ENCODE data around the gene MRPL20. TPM values are rescaled to one million over a fixed set of nuclear protein-coding genes. Genes with fewer than 3 reads are reported as not detected.
A peak's percentile ranks its signal among the peaks of the same experiment; 100 is the strongest.

The MRPL20 gene
- total RNA-seq, 2 donors from 2014 or later, result 143 to 174 TPM

DNA sequence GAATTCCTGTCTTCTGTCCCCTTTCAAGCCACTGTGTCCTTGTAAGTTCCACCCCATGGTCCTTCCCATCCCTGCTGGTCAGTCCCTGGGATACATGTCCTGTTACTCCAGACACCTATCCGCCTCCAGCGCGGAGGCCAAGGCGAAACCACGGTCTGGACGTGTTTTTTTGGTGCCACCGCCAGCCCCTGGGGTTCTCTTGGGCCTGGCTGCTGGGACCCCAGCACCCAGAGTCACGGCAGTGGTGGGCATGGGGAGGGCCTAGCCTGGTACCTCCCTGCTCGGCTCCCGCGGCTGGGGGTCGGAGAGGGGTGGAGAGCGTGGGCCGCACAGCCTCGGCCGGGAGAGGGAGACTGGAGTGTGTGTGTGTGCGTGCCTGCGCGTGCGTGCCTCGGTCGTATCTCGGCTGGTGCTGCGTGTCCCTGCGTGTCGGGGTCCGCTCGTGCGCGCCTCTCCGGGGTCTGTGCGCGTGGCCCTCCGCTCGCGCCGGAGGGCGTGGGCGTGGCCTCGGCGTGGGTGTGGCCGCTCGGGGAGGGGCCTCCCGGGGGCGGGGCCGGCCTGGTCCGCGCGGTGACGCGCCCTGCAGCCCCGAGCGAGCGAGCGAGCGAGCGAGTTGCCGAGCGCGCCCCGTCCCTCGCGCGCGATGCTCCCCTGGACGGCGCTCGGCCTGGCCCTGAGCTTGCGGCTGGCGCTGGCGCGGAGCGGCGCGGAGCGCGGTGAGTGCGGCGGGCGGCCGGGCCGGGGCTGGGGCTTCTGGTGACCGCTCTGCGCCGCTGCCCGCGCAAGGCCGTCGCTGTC lies 28.2 kb upstream of the MRPL20 start, which contains the start of gene VWA1:
Gene VWA1, plus strand, starts transcription at position 585 of the 798 bp plus-strand sequence. Its CDS starts 59 bp downstream, at position 644.
- Histone ChIP-seq H3K27me3 (replicated peaks; ENCODE audit: insufficient read depth) (no peaks in the 10 kb centered on the region), H3K4me1 (replicated peaks) (peaks cover 57% of the 10 kb centered on the region), H3K27ac (peak within 1 kb of the TSS; percentile 96), H3K9me3 (no peaks in the 10 kb centered on the region), H3K4me3 (peak within 1 kb of the TSS; percentile 57 to 65), H3K36me3 (no peaks in the 10 kb centered on the region)
- TF ChIP-seq, protein P1, sequence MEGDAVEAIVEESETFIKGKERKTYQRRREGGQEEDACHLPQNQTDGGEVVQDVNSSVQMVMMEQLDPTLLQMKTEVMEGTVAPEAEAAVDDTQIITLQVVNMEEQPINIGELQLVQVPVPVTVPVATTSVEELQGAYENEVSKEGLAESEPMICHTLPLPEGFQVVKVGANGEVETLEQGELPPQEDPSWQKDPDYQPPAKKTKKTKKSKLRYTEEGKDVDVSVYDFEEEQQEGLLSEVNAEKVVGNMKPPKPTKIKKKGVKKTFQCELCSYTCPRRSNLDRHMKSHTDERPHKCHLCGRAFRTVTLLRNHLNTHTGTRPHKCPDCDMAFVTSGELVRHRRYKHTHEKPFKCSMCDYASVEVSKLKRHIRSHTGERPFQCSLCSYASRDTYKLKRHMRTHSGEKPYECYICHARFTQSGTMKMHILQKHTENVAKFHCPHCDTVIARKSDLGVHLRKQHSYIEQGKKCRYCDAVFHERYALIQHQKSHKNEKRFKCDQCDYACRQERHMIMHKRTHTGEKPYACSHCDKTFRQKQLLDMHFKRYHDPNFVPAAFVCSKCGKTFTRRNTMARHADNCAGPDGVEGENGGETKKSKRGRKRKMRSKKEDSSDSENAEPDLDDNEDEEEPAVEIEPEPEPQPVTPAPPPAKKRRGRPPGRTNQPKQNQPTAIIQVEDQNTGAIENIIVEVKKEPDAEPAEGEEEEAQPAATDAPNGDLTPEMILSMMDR (IDR thresholded peaks at IDR 0.05), result no peak
- peak; percentile 81 for TF ChIP-seq POLR2A (IDR thresholded peaks at IDR 0.05)
- peak; percentile 8 for TF ChIP-seq POLR2AphosphoS5 (IDR thresholded peaks at IDR 0.05)
- intact Hi-C loops (cut with DNase I), result no loop called here
- peak; percentile 80 for DNase-seq (ENCODE audit: low spot score)
- 21% methylated on average over 28 of the region's 89 CpGs for WGBS

DNA sequence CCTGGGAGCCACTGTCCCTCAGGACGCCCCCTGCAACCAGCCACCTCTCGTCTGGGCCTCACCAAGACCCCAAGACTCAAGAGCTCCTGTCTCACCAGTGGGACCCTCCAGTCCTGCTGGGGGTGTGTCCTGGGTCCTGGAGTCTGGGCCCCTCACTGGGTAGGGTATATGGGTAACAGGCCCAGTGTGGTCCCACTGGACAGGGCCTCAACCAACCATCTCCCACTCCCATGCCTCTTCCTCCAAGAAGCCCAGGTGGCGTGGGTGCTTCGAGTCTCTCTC lies 27.7 kb upstream of the MRPL20 start:
- no peak for DNase-seq (ENCODE audit: low spot score)
- H3K4me1 ChIP-seq (replicated peaks), result peaks cover 57% of the 10 kb centered on the region
- H3K9me3 ChIP-seq, result no peaks in the 10 kb centered on the region
- H3K27me3 ChIP-seq (replicated peaks; ENCODE audit: insufficient read depth), result no peaks in the 10 kb centered on the region
- WGBS, result 40% methylated on average over 4 of the region's 4 CpGs
- intact Hi-C loops (cut with DNase I), result no loop called here
- no peaks in the 10 kb centered on the region for H3K36me3 ChIP-seq
- TF ChIP-seq, protein P1 (IDR thresholded peaks at IDR 0.05), result no peak
- no peak for TF ChIP-seq POLR2A (IDR thresholded peaks at IDR 0.05)
- TF ChIP-seq POLR2AphosphoS5 (IDR thresholded peaks at IDR 0.05), result no peak
- peak overlapping the region in 1 of 2 donors; percentile 65 for H3K4me3 ChIP-seq
- peak overlapping the region; percentile 96 for H3K27ac ChIP-seq

DNA sequence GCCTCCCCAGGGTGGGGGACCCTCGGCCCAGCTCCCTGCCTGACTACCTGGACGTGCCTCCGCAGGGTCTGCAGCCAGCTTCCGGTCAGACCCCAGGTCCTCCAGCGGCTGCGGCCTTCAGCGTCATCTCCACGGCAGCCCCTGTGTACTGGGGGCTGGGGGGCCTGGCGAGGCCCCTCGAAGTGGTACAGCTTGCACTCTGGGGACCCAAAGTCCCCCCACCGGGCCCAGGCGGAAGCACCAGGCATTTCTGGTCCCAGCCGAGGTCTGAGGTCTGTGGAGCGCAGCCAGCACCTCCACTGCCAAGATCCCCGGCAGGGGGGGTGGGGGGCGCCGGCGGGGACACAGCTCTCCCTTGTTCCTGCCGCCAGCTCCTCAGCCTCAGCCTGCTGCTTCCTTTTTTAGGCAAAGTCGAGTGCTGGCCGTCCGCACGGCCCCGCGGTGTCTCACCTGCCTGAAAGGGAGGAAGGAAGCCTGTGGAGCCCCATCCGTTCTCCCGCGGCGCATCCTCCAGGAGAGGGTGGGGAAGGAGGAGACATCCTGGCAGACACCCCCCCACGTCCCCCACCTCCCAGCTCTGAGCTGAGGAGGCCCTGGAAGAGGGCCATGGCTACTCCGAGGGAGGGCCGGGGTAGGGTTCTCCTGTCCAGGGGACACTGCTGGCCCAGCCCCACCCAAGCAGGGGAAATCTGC lies 27.2 kb upstream of the MRPL20 start:
- Histone ChIP-seq H3K27me3 (replicated peaks; ENCODE audit: insufficient read depth) (no peaks in the 10 kb centered on the region), H3K27ac (peak overlapping the region; percentile 96), H3K4me3 (peak overlapping the region in 1 of 2 donors; percentile 65), H3K36me3 (no peaks in the 10 kb centered on the region), H3K9me3 (no peaks in the 10 kb centered on the region), H3K4me1 (replicated peaks) (peaks cover 58% of the 10 kb centered on the region)
- intact Hi-C loops (cut with DNase I), result no loop called here
- 16% methylated on average over 20 of the region's 32 CpGs for WGBS
- peak; percentile 51 for TF ChIP-seq POLR2AphosphoS5 (IDR thresholded peaks at IDR 0.05)
- TF ChIP-seq, protein P1 (IDR thresholded peaks at IDR 0.05), result no peak
- peak; percentile 67 for DNase-seq (ENCODE audit: low spot score)

DNA sequence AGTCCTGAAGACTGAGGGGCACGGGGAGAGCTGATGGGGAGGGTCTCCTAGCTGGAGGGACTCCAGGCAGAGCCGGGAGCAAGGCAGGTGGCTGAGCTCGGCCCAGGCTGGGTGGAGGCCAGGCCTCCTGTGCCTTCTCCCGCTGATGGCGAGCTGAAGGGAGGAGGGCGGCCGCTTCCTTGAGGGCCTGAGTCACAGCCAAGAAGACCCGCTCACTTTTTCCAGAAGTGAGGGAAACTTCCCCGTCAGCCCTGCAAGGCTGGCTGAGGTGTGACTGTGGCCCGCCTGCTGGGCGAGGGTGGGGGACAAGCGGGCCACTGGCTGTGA lies 26.7 kb upstream of the MRPL20 start:
- Histone ChIP-seq H3K36me3 (no peaks in the 10 kb centered on the region), H3K4me3 (peak overlapping the region in 1 of 2 donors; percentile 65), H3K9me3 (no peaks in the 10 kb centered on the region), H3K27me3 (replicated peaks; ENCODE audit: insufficient read depth) (no peaks in the 10 kb centered on the region), H3K4me1 (replicated peaks) (peaks cover 58% of the 10 kb centered on the region), H3K27ac (peak overlapping the region; percentile 96)
- TF ChIP-seq, protein P1 (IDR thresholded peaks at IDR 0.05), result no peak
- no peak for TF ChIP-seq POLR2AphosphoS5 (IDR thresholded peaks at IDR 0.05)
- TF ChIP-seq POLR2A (IDR thresholded peaks at IDR 0.05), result no peak
- DNase-seq (ENCODE audit: low spot score), result no peak
- intact Hi-C loops (cut with DNase I), result no loop called here
- 7% methylated on average over 12 of the region's 12 CpGs for WGBS
